H9 (cell line): ENCODE results near the gene MFRP. TPM values are rescaled to one million over a fixed set of nuclear protein-coding genes. Genes with fewer than 3 reads are reported as not detected.

ENCODE experiments used
- DNase-seq: peaks from one replicate; pipeline ENCODE4 v3.0.0-alpha.2; 2017
- H2AFZ ChIP-seq: one replicate; pipeline ENCODE4 v1.6.1; 2013; ENCODE audit warnings: mild to moderate bottlenecking, low read length, control low read depth, moderate library complexity
- H2AK5ac ChIP-seq: 2 replicates; pipeline ENCODE4 v1.6.1; 2013; ENCODE audit warnings: low read length, control low read depth, mixed read lengths; ENCODE audit not compliant: insufficient read length
- H2BK120ac ChIP-seq: one replicate; pipeline ENCODE4 v1.6.1; 2013; ENCODE audit warnings: low read depth, mild to moderate bottlenecking, low read length, control low read depth, inconsistent platforms; ENCODE audit not compliant: poor library complexity, severe bottlenecking
- H2BK12ac ChIP-seq: 2 replicates; pipeline ENCODE4 v1.6.1; 2013; ENCODE audit warnings: low read length, control low read depth, mixed read lengths, low read depth; ENCODE audit not compliant: insufficient read length
- H2BK15ac ChIP-seq: 2 replicates; pipeline ENCODE4 v1.6.1; 2013; ENCODE audit warnings: low read depth, low read length, control low read depth
- H2BK20ac ChIP-seq: one replicate; pipeline ENCODE4 v1.6.1; 2013; ENCODE audit warnings: low read depth, mild to moderate bottlenecking, low read length, control low read depth, inconsistent platforms; ENCODE audit not compliant: poor library complexity, severe bottlenecking
- H2BK5ac ChIP-seq: 2 replicates; pipeline ENCODE4 v1.6.1; 2013; ENCODE audit warnings: low read length, control low read depth, mixed read lengths; ENCODE audit not compliant: insufficient read length
- H3K14ac ChIP-seq: 2 replicates; pipeline ENCODE4 v1.6.1; 2013; ENCODE audit warnings: low read length, control low read depth; ENCODE audit not compliant: insufficient read depth
- H3K18ac ChIP-seq: 2 replicates; pipeline ENCODE4 v1.6.1; 2013; ENCODE audit warnings: low read depth, mild to moderate bottlenecking, mixed read lengths, low read length, control low read depth; ENCODE audit not compliant: insufficient read length
- H3K23ac ChIP-seq: 2 replicates; pipeline ENCODE4 v1.6.1; 2013; ENCODE audit warnings: low read length, control low read depth, mixed read lengths, low read depth; ENCODE audit not compliant: insufficient read length
- H3K23me2 ChIP-seq: 2 replicates; pipeline ENCODE4 v1.6.1; 2013; ENCODE audit warnings: low read depth, mild to moderate bottlenecking, mixed read lengths, low read length, control low read depth; ENCODE audit not compliant: insufficient read length, poor library complexity, severe bottlenecking
- H3K27ac ChIP-seq: 2 replicates; pipeline ENCODE4 v1.5.1; 2013; ENCODE audit warnings: low read length, control low read depth, mixed read lengths, low read depth; ENCODE audit not compliant: insufficient read length
- H3K27me3 ChIP-seq: 2 replicates; pipeline ENCODE4 v1.6.1; 2013; ENCODE audit warnings: low read length, control low read depth, inconsistent platforms; ENCODE audit not compliant: insufficient read depth
- H3K4ac ChIP-seq: 2 replicates; pipeline ENCODE4 v1.6.1; 2013; ENCODE audit warnings: low read depth, mild to moderate bottlenecking, control low read depth, inconsistent platforms, low read length, moderate library complexity
- H3K4me1 ChIP-seq: 2 replicates; pipeline ENCODE4 v1.6.1; 2013; ENCODE audit warnings: low read length, control low read depth, inconsistent platforms; ENCODE audit not compliant: insufficient read depth
- H3K4me2 ChIP-seq: 2 replicates; pipeline ENCODE4 v1.6.1; 2013; ENCODE audit warnings: low read length, control low read depth, mixed read lengths; ENCODE audit not compliant: insufficient read length, insufficient read depth
- H3K56ac ChIP-seq: 2 replicates; pipeline ENCODE4 v1.6.1; 2013; ENCODE audit warnings: low read depth, mild to moderate bottlenecking, mixed read lengths, low read length, control low read depth; ENCODE audit not compliant: insufficient read length
- H3K79me1 ChIP-seq: 2 replicates; pipeline ENCODE4 v1.6.1; 2013; ENCODE audit warnings: low read depth, mild to moderate bottlenecking, moderate library complexity, low read length, control low read depth, inconsistent platforms; ENCODE audit not compliant: insufficient read depth, poor library complexity, severe bottlenecking
- H3K79me2 ChIP-seq: 2 replicates; pipeline ENCODE4 v1.6.1; 2013; ENCODE audit warnings: low read length, control low read depth, inconsistent platforms; ENCODE audit not compliant: insufficient read depth
- H3K9ac ChIP-seq: 2 replicates; pipeline ENCODE4 v1.6.1; 2013; ENCODE audit warnings: low read length, control low read depth, mixed read lengths; ENCODE audit not compliant: insufficient read length; ENCODE audit errors: extremely low read depth
- H3K9me3 ChIP-seq: one replicate; pipeline ENCODE4 v1.6.1; 2013; ENCODE audit warnings: low read depth, low read length, inconsistent platforms; ENCODE audit not compliant: control insufficient read depth
- H3T11ph ChIP-seq: one replicate; pipeline ENCODE4 v1.6.1; 2013; ENCODE audit warnings: mild to moderate bottlenecking, low read length, control low read depth, inconsistent platforms
- H4K20me1 ChIP-seq: one replicate; pipeline ENCODE4 v1.6.1; 2013; ENCODE audit not compliant: control insufficient read depth, insufficient read length, insufficient read depth
- H4K5ac ChIP-seq: 2 replicates; pipeline ENCODE4 v1.6.1; 2013; ENCODE audit warnings: low read depth, mild to moderate bottlenecking, mixed read lengths, low read length, control low read depth; ENCODE audit not compliant: insufficient read length
- H4K8ac ChIP-seq: replicated peaks from 2 replicates; pipeline ENCODE4 v1.6.1; 2013; ENCODE audit warnings: low read length, control low read depth, mixed read lengths, low read depth; ENCODE audit not compliant: insufficient read length
- H4K91ac ChIP-seq: 2 replicates; pipeline ENCODE4 v1.6.1; 2013; ENCODE audit warnings: low read depth, mild to moderate bottlenecking, moderate library complexity, mixed read lengths, low read length, control low read depth; ENCODE audit not compliant: insufficient read length
- H3K27ac Mint-ChIP-seq, 3 experiments: 2 replicates in 2 of 3; 3 replicates in 1 of 3; pipeline ENCODE4 v1.8.0; 2020 to 2021; ENCODE audit warnings: mixed read lengths in 3 of 3, mild to moderate bottlenecking in 1 of 3, moderate library complexity in 1 of 3
- H3K27me3 Mint-ChIP-seq: 2 replicates; pipeline ENCODE4 v1.8.0; 2021; ENCODE audit warnings: low read depth, mild to moderate bottlenecking, moderate library complexity, mixed read lengths
- H3K36me3 Mint-ChIP-seq, 3 experiments: 2 replicates in 2 of 3; 3 replicates in 1 of 3; pipeline ENCODE4 v1.8.0; 2020 to 2021; ENCODE audit warnings: low read depth in 3 of 3, mixed read lengths in 3 of 3; ENCODE audit not compliant: insufficient read depth in 1 of 3
- H3K4me1 Mint-ChIP-seq, 2 experiments: 2 replicates each; pipeline ENCODE4 v1.8.0; 2020; ENCODE audit warnings: mixed read lengths in 2 of 2
- H3K4me3 Mint-ChIP-seq, 2 experiments: 2 replicates in 1 of 2; 3 replicates in 1 of 2; pipeline ENCODE4 v1.8.0; 2020 to 2021; ENCODE audit warnings: mild to moderate bottlenecking in 2 of 2, mixed read lengths in 2 of 2, moderate library complexity in 1 of 2
- H3K9me3 Mint-ChIP-seq, 2 experiments: 2 replicates in 1 of 2; 3 replicates in 1 of 2; pipeline ENCODE4 v1.8.0; 2020; ENCODE audit warnings: mild to moderate bottlenecking in 2 of 2, mixed read lengths in 2 of 2, moderate library complexity in 1 of 2
- WGBS: extraction: QIAGEN DNeasy Blood & Tissue Kit; methylation state at CpG from one replicate; pipeline ENCODE4 v1.1.7; 2013; ENCODE audit warnings: missing lambda C conversion rate, low lambda C conversion rate, mixed read lengths; ENCODE audit not compliant: insufficient read length; ENCODE audit errors: extremely low coverage; 5-methylcytosine and 5-hydroxymethylcytosine counted together
- total RNA-seq: library from RNA; stranded (reverse); gene quantifications from 2 replicates; pipeline ENCODE4 v1.2.1, GENCODE V29; 2021
- TF ChIP-seq, protein P1 (sequence below): fragments of 200-600 bp; sonication (generic); conservative IDR thresholded peaks from 3 replicates; pipeline ENCODE4 v1.8.0; 2021; ENCODE audit warnings: antibody characterized with exemption, mild to moderate bottlenecking

MFRP gene
- total RNA-seq, 1 experiment from 2014 or later, result not detected

DNA sequence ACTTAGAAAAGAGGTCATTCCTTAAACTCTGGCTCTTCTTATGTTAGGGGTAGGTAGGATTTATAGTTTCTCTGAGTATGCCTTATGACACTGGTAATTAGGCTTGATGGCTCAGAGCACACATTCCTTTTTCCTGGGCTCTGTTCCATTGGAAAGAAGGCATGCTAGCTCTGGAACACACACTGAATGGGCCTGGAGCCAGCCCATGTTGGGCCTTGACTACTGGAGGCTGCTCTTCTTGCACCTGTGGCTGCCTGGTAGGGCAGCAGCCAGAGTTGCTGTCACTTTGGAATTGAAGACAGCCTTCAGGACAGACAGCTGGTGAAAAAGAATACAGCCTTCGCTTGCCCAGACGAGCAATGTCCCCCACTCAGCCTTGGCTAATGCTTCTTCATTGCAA is 47.8 kb downstream of the MFRP start:
- H4K91ac ChIP-seq, result no peak overlapping the region
- H3K4me2 ChIP-seq, result no peak overlapping the region
- WGBS, result no CpG with 5 or more reads among the region's 2 CpGs
- no peak overlapping the region for H3K14ac ChIP-seq
- no peak overlapping the region for H3K9ac ChIP-seq
- no peak overlapping the region for H3K27ac ChIP-seq
- no peak overlapping the region for H2AK5ac ChIP-seq
- H3K4ac ChIP-seq, result no peak overlapping the region
- no peaks in the 10 kb centered on the region for H3K79me2 ChIP-seq
- H3K4me1 ChIP-seq, result no peaks in the 10 kb centered on the region
- no peaks in the 10 kb centered on the region for H3K23me2 ChIP-seq
- no peaks in the 10 kb centered on the region for H4K20me1 ChIP-seq
- no peak overlapping the region for H4K8ac ChIP-seq
- H3K4me1 Mint-ChIP-seq, result no peaks in the 10 kb centered on the region
- TF ChIP-seq, protein P1, sequence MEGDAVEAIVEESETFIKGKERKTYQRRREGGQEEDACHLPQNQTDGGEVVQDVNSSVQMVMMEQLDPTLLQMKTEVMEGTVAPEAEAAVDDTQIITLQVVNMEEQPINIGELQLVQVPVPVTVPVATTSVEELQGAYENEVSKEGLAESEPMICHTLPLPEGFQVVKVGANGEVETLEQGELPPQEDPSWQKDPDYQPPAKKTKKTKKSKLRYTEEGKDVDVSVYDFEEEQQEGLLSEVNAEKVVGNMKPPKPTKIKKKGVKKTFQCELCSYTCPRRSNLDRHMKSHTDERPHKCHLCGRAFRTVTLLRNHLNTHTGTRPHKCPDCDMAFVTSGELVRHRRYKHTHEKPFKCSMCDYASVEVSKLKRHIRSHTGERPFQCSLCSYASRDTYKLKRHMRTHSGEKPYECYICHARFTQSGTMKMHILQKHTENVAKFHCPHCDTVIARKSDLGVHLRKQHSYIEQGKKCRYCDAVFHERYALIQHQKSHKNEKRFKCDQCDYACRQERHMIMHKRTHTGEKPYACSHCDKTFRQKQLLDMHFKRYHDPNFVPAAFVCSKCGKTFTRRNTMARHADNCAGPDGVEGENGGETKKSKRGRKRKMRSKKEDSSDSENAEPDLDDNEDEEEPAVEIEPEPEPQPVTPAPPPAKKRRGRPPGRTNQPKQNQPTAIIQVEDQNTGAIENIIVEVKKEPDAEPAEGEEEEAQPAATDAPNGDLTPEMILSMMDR, result no peak
- H2BK12ac ChIP-seq, result no peak overlapping the region
- H3K36me3 Mint-ChIP-seq, result peaks cover 26 to 75% (median 73%) of the 10 kb centered on the region in 3 experiments; a peak in 6 of 7 replicates
- H3K27me3 Mint-ChIP-seq, result no peaks in the 10 kb centered on the region
- H3K4me3 Mint-ChIP-seq, result no peak overlapping the region
- H3K56ac ChIP-seq, result no peak overlapping the region
- no peak overlapping the region; a peak in 1 of 7 replicates for H3K27ac Mint-ChIP-seq
- H3K9me3 Mint-ChIP-seq, result no peaks in the 10 kb centered on the region
- no peak overlapping the region for H3K23ac ChIP-seq
- no peak overlapping the region for H2BK20ac ChIP-seq
- H3K18ac ChIP-seq, result no peak overlapping the region
- H3K27me3 ChIP-seq, result no peaks in the 10 kb centered on the region
- DNase-seq, result no peak
- no peak overlapping the region for H3T11ph ChIP-seq
- no peak overlapping the region for H2AFZ ChIP-seq
- no peak overlapping the region for H4K5ac ChIP-seq
- no peak overlapping the region for H2BK120ac ChIP-seq
- no peak overlapping the region for H2BK15ac ChIP-seq
- H3K9me3 ChIP-seq, result no peaks in the 10 kb centered on the region
- H3K79me1 ChIP-seq, result no peaks in the 10 kb centered on the region
- no peak overlapping the region for H2BK5ac ChIP-seq
